GM18907 (cell line): Measurements from ENCODE around the gene GSTM2.
"Not testable (repeated sequence)": the region's sequence is repeated elsewhere in the genome, so short reads cannot be mapped to it uniquely, and the experiment has no call there.

ENCODE experiments used
- ATAC-seq: cut with Tn5 transposase; IDR thresholded peaks from one replicate; pipeline ENCODE4 v1.9.1; 2021; ENCODE audit warnings: mild to moderate bottlenecking, moderate library complexity; ENCODE audit not compliant: unreplicated experiment

Gene GSTM2

GRCh38 chr1:109643385-109644230 is 24.2 kb upstream of the GSTM2 start:
- ATAC-seq, result peak; percentile 80

GRCh38 chr1:109644670-109645069 is 23.2 kb upstream of the GSTM2 start:
- no peak for ATAC-seq

DNA sequence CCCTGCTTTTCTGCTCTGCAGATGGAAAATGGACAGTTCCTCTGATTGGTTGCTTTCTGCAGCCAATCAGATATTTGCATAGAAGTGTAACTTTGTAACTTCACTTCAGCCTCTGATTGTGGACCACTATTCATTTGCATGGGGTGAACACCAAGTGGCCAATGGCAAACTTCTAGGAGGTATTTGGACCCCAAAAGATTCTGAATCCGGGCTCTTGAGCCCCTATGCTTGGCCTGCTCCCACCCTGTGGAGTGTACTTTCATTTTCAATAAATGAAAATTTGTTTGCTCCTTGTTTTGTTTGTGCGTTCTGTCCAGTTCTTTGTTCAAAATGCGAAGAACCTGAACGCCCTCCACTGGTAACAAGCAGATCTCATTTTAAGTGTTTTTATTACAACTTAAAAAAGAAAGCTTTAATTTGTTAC is 18.4 kb upstream of the GSTM2 start:
- ATAC-seq, result no peak

- no peak for ATAC-seq
Observed at GRCh38 chr1:109650609-109651008, 17.2 kb upstream of the GSTM2 start.

GRCh38 chr1:109652402-109652801 is 15.5 kb upstream of the GSTM2 start:
- ATAC-seq, result no peak

- no peak for ATAC-seq
Observed at GRCh38 chr1:109653306-109653705, 14.6 kb upstream of the GSTM2 start.

DNA sequence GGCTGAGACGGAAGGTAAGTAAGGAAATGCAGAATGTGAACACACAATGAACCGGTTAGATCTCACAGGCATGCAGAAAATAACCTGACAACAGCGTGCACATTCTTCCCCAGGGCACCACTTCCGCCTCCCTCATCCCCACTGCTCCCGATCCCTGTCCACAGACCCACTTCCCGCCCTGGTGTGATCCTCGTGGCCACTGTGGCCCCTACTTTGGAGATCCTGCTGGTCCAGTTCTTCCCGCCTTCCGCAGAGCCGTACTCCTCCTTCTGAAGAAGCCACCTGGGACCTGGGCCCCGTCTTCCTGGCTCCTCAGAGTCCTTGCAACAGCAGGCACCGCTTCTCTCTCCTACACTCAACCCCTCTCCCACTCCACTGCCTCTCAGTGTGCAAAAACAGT is 13.3 kb upstream of the GSTM2 start:
- no peak for ATAC-seq

DNA sequence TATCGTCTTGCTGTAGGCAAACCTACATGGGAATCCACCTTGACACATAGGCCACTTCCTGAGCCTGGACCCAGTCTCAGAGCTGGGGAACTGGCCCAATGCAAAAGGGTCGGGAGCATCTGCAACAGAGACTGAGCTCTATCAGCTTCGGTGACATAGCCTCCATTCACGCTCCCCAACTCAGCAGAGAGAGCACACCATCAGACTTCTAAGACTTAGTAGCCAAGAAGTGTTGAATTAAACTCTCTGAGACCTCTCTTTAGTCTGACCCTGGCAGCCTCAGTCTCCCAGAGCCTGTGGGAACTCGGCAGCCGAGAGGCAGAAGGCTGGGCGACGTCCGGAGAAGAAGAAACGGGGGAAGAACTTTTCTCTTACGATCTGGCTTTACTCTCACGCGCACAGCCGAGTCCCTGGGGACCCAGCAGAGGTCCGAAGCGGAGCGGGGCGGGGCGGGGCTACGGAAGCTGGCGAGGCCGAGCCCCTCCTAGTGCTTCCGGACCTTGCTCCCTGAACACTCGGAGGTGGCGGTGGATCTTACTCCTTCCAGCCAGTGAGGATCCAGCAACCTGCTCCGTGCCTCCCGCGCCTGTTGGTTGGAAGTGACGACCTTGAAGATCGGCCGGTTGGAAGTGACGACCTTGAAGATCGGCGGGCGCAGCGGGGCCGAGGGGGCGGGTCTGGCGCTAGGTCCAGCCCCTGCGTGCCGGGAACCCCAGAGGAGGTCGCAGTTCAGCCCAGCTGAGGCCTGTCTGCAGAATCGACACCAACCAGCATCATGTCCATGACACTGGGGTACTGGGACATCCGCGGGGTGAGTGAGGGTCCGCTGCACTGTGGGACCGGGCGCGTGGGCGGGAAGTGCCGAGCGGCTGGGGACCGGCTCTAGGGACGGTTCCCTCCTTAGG is 12.0 kb upstream of the GSTM2 start, which contains the start of gene GSTM4:
TSS of gene GSTM4 (plus strand) at position 485 of the 905 bp plus-strand sequence. CDS start at position 776, 291 bp downstream.
- peak; percentile 89 for ATAC-seq

GRCh38 chr1:109657395-109657794 is 10.5 kb upstream of the GSTM2 start:
- no peak for ATAC-seq

DNA sequence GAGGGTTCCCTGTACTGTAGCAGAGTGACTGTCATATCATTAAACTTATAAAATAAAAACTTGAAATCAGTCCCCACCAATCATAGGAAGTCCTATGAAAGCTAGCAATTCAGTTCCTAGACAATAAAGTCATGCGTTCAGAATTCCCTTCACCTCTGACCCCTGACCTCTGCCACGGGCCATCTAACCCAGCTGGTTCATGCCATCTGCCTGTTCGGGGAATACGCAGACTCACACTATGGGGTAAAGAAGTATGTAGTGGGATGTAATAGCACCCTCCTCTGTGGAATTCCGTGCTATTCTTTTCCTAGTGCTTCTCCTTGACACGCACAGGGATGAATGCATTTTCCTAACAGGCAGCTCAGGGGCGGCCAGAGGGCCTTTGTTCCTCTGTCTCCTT is 9.9 kb upstream of the GSTM2 start:
- ATAC-seq, result no peak

DNA sequence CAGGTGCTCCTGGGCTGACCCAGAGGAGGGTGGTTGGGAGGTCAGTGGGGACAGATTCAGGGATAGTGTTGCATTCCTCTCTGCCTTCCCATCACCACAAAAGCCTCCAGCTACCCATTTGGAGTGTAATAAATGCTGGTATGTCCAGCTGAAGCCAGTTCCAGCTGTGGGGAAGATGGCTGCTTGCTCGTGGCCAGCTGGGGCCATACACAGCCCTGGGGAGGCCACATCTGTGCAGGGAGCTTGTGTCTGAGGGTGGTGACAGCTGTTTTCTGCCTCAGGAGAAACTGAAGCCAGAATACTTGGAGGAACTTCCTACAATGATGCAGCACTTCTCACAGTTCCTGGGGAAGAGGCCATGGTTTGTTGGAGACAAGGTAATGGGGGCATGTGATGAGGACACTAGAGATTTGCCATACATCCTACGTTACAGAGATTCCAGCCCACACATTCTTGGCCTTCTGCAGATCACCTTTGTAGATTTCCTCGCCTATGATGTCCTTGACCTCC is 9.3 kb upstream of the GSTM2 start:
- no peak for ATAC-seq

DNA sequence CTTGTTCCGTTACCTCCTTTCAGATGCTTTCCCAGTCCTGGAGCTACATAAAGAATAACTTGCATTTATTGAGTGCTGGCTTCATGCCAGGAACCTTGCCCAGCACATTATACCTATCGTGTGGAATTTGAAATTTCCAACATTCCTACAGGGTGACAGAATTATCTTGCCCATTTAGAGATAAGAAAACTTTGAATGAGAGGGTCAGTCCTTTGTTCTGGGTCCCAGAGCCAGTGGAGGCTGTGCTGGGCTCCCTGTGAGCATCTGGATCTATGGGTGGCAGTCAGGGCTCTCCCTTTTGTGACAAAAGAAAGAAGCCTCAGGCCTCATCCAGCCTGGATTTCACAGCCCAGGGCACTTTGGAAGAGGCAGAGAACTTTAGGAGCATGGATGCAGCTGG is 8.7 kb upstream of the GSTM2 start:
- ATAC-seq, result no peak

DNA sequence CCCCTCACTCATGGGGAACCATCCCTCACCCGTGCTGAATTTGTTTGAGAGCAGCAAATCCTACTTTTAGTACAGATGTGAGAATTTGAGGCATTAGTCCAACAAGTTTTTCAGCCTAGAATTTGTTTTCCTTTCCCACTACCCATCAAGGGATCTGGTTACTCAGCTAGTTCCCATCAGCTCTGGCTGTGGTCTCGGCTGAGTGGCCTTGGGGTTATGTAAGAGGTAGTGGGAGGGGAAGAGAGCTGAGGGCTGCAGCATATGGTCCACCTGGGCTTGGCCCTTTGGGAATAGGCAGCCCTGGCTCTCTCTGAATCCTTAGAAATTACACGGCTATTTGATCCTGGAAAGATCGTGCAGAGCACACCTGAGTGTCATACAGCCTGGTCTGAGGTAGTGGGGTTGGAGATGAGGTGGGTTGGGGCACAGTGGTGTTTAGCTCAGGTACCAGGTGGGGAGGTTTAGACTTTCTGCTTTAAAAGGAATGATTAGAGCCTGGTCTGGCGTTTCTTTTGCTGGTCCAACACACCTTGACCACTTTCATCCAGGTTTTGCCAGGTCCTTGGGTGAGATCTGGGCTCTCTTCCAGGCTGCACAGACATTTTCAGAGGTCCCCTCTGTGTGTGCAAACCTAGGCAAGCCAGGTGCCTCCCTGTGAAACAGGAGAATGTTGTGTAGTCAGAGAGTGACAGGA is 7.7 kb upstream of the GSTM2 start:
- no peak for ATAC-seq

- not testable (repeated sequence) for ATAC-seq
Observed at GRCh38 chr1:109660691-109661026, 7.2 kb upstream of the GSTM2 start.

GRCh38 chr1:109661391-109661790 is 6.5 kb upstream of the GSTM2 start:
- ATAC-seq, result no peak

GRCh38 chr1:109664671-109665070 is 3.2 kb upstream of the GSTM2 start:
- ATAC-seq, result no peak

DNA sequence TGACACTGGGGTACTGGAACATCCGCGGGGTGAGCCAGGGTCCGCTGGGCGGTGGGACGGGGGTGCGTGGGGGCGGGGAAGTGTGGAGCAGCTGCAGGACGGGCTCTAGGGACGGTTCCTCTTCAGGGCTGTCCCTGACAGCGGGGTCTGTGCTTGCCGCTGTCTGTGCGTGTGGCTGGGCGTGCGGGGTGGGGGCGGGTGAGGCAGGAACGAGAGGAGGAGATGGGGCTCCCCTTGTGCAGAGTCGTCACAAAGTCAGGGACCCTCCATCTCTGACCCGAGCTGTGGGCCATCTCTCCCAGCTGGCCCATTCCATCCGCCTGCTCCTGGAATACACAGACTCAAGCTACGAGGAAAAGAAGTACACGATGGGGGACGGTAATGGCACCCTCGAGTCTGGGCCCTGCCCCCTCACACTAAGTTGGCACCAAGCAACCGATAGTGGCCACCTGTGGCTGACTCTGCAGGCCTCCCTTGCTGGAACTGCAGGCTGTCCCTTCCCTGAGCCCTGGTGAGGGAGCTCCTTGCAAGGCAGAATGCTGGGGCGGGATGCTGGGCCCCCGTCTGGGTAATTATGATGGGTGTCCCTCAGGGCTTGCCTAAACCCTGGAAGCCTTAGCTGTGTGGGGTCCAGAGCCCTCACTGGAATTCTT is 392 bp downstream of the GSTM2 start:
- peak; percentile 31 for ATAC-seq

- no peak for ATAC-seq
Observed at GRCh38 chr1:109669246-109669948, 1.5 kb downstream of the GSTM2 start.

DNA sequence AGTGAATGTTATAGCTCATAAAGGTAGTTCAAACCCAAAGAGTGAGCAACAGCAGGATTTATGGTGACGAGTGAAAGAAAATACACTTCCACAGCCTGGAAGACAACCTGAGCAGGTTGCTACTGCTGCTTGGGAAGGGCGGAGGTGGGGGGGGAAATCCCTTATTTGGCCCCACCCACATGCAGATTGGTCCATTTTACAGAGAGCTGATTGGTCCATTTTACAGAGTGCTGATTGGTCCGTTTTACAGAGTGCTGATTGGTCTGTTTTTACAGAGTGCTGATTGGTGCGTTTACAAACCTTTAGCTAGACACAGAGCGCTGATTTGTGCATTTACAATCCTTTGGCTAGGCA is 2.1 kb downstream of the GSTM2 start:
- not testable (repeated sequence) for ATAC-seq

GRCh38 chr1:109671067-109671466 is 3.2 kb downstream of the GSTM2 start:
- ATAC-seq, result no peak
